Right cardiac atrium (tissue), 5 donors: ENCODE data around the gene S100A9. TPM values are rescaled to one million over a fixed set of nuclear protein-coding genes. Genes with fewer than 3 reads are reported as not detected.

ENCODE experiments used
- ATAC-seq, 2 donors: fragments of 200-7000 bp; cut with Tn5 transposase; one replicate each; pipeline versions ENCODE4 v1.8.0 to v1.9.1; 2020; ENCODE audit warnings: moderate library complexity in 2 of 2, mild to moderate bottlenecking in 1 of 2
- DNase-seq, 3 donors: peaks; one replicate each; pipeline ENCODE4 v3.0.0-alpha.2; 2020
- H3K27ac ChIP-seq: one replicate; pipeline ENCODE4 v1.5.1; 2013; ENCODE audit warnings: mild to moderate bottlenecking, low read length, control low read depth, moderate library complexity
- H3K27me3 ChIP-seq: one replicate; pipeline ENCODE4 v1.6.1; 2013; ENCODE audit not compliant: control insufficient read depth, insufficient read depth
- H3K4me1 ChIP-seq: one replicate; pipeline ENCODE4 v1.6.1; 2013; ENCODE audit warnings: low read length; ENCODE audit not compliant: control insufficient read depth, insufficient read depth
- H3K4me3 ChIP-seq: one replicate; pipeline ENCODE4 v1.5.1; 2013; ENCODE audit warnings: low read length, control low read depth
- H3K9me3 ChIP-seq: one replicate; pipeline ENCODE4 v1.6.1; 2013; ENCODE audit warnings: low read length; ENCODE audit not compliant: control insufficient read depth
- WGBS: extraction: QIAGEN DNeasy Blood & Tissue Kit; methylation state at CpG from one replicate; pipeline ENCODE4 v1.1.7; 2013; 5-methylcytosine and 5-hydroxymethylcytosine counted together
- intact Hi-C, 4 donors: fragments of 100-400 bp; cut with DNase I; formaldehyde crosslinking; loops; one replicate each; pipeline versions ENCODE4 v1.11.0 to v1.14.0; 2022 to 2023
- polyA plus RNA-seq: library from polyadenylated mRNA; stranded (reverse); fragments of 200-250 nt; gene quantifications from one replicate; pipeline ENCODE4 v1.2.3, GENCODE V29; 2013
- total RNA-seq, 4 donors: library from RNA; stranded (reverse); fragmentation: NEBNext Ultra II Directional; extraction: Animal tissue kit (Norgen Biotek cat#: 25700); gene quantifications; one replicate each; pipeline ENCODE4 v1.2.1, GENCODE V29; 2021
- donor health status: healthy with polysubstance abuse.
- donor health status: DM: no; HTN: yes; CAD: no.
- donor health status: DM: no; HTN: no; CAD: no.
- donor health status: DM: no; HTN: yes; CAD: no; lungs with severe emphysema.
- donor health status: DM: yes; HTN: yes; CAD: no.

Gene S100A9
- total and polyA plus RNA-seq, 5 donors, result 48.6 to 167 (median 131) TPM

DNA sequence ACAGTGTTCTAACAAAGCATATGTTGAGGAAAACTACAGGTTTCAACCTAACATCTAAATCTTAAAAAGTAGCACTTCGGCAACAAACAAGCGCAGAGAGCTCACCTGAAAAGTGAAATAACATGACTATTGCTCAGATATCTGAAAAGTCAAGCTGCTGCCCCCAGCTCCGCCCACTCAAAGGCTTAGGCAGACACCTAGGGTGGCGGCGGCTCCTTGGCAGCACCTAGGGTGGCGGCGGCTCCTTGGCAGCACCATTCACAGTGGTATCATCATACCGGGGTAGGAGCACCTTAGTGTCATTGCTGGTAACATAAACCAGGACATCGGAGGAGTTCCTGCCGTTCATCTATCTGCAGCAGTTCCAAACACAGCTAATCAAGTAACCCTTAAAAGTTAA lies 21.9 kb downstream of the S100A9 start:
- no peak overlapping the region for H3K27ac ChIP-seq
- no peaks in the 10 kb centered on the region for H3K4me1 ChIP-seq
- WGBS, result 80% methylated on average over 10 of the region's 10 CpGs
- H3K27me3 ChIP-seq, result no peaks in the 10 kb centered on the region
- H3K4me3 ChIP-seq, result no peak overlapping the region
- intact Hi-C loops, result no loop called here
- DNase-seq, result no peak
- no peak for ATAC-seq
- H3K9me3 ChIP-seq, result no peaks in the 10 kb centered on the region

DNA sequence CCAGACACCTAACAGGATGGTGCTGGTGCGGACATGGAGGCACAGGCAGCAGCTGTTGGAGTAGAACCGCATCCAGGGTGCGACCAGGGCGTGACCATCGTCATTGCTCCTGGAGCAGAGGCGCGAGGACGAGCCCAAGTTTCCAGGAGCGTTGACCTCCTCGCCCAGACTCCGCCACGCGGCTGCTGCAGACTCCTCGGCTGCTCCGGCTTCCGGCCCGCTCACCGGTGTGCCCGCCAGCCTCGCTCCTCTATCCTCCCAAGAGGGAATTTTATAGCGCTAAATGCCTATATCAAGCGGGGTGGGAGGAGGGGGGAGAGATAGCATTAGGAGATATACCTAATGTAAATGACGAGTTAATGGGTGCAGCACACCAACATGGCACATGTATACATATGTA lies 23.1 kb downstream of the S100A9 start:
- 89% methylated on average over 23 of the region's 23 CpGs for WGBS
- intact Hi-C loops, result no loop called here
- Histone ChIP-seq H3K27me3 (no peaks in the 10 kb centered on the region), H3K4me1 (no peaks in the 10 kb centered on the region), H3K4me3 (no peak overlapping the region), H3K9me3 (no peaks in the 10 kb centered on the region), H3K27ac (no peak overlapping the region)
- no peak for ATAC-seq
- no peak for DNase-seq

DNA sequence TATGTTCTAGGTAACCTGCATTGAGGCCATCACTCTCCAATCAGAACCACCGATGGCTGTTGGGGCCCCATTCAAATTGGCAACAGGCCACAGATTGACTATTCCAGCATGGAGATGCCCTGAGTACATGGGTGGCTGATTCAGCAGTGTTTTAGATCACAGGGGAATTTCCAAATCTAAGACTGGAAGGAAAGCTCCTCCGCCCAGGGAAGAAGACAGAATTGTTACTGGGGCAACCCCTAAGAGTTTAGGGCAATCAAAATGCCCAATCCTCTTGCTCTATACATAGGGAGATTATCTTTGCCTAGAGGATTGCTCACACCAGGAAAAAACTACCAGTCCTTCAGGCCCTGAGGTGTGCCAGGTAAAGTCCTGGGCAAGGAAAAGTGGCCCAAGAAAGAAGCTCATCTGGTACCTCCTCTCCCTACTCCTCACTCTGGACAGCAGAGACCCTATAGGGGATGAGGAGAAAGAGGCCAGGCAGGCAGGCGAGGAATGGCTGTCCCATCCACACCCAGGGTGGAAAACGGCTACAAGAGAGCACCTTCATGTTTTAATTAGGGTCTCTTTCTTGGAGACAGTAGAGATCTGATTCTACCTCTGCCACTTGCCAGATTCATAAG lies 27.4 kb downstream of the S100A9 start:
- 69% methylated on average over 4 of the region's 4 CpGs for WGBS
- no peak for ATAC-seq
- H3K27me3 ChIP-seq, result no peaks in the 10 kb centered on the region

DNA sequence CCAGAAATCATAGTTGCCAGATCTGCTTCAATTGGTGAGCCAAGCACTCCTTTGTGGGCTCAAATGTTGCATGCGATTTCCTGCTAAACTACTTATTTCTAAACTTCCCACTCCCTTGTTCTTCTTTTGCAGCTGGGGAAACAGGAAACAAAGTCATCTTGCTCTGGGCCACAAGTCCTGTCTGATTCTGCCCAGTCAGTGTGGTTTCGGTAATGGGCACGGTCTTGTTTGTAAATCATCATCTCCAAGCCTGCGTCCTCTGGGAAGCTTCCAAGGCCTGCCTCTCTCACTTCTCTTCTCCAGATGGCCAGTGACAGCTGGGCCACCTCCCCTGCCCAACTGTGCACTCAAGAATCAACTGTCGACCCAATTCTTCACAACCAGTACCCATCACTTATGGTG lies 28.8 kb downstream of the S100A9 start:
- H3K4me1 ChIP-seq, result no peaks in the 10 kb centered on the region
- ATAC-seq (peak; percentile 50 to 64), DNase-seq (peak; percentile 31 to 69 (median 68))
- H3K27ac ChIP-seq, result no peak overlapping the region
- no peak overlapping the region for H3K4me3 ChIP-seq
- no peaks in the 10 kb centered on the region for H3K9me3 ChIP-seq
- WGBS, result 74% methylated on average over 5 of the region's 5 CpGs
- no peaks in the 10 kb centered on the region for H3K27me3 ChIP-seq
- intact Hi-C loops, result no loop called here

More for the DNA sequence above, 27.4 kb downstream of the S100A9 start:
- no peaks in the 10 kb centered on the region for H3K9me3 ChIP-seq
- no peak for DNase-seq
- no peak overlapping the region for H3K4me3 ChIP-seq
- H3K27ac ChIP-seq, result no peak overlapping the region
- H3K4me1 ChIP-seq, result no peaks in the 10 kb centered on the region
- intact Hi-C loops, result no loop called here

DNA sequence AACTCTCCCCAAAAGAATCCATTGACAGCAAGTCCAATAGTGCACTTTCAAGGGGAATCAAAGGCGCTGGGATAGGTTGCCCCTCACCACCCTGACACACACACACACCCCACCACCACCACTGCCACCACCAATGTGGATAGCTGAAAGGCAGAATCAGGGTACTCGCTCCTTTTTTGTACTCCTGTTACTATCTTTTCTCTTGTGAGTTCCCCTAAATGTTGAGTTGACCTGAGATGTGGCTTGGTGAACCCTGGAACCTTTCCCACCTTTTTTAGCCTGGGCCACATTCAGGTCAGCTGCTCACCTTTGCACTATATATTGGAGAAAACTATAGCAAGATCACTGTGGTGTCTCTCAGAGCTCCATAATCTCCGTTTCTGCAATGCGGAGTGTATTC lies 29.3 kb downstream of the S100A9 start:
- whole genome bisulfite sequencing, result 90% methylated on average over 4 of the region's 4 CpGs
- ATAC-seq (no peak), DNase-seq (no peak)
- no peaks in the 10 kb centered on the region for H3K4me1 ChIP-seq
- H3K4me3 ChIP-seq, result no peak overlapping the region
- H3K9me3 ChIP-seq, result no peaks in the 10 kb centered on the region
- no peaks in the 10 kb centered on the region for H3K27me3 ChIP-seq
- intact Hi-C loops, result no loop called here
- H3K27ac ChIP-seq, result no peak overlapping the region

DNA sequence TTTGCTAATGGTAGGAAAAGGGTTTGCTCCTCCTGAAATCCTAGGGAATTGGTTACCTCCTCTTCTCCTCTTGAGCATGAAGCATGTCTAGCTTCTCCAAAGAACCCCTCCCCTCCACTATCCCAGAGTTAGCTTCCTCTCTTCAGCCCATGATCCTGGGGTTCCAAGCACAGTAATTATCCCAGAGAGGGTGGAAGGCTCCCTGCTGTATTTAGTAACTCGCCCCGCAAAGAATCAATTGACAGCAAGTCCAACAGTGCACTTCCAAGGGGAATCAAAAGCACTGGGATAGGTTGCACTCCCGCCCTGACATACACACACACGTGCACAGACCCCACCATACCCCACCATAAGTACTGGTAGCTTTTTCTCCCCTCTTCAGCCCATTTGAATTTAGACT lies 30.1 kb downstream of the S100A9 start:
- intact Hi-C loops, result no loop called here

DNA sequence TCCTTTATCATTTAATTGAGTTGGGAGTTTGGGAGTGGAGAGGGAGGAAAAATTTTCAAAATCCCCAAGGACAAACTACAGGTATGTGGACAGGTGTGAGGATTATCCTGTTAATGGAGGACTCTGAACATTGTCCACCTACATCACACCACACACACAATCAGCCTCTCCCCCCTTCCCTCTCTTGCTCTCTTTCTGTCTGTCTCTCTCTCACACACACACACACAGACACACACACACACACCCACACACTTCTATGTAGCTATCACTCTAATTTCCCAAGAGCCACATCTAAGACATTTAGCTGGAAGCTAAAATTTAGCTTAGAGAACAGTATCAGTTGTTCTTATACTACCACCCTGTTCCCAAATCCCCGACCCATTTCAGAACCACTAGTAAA lies 31.7 kb downstream of the S100A9 start:
- H3K4me1 ChIP-seq, result no peaks in the 10 kb centered on the region
- ATAC-seq (no peak), DNase-seq (no peak)
- intact Hi-C loops, result no loop called here
- 88% methylated on average over 1 of the region's 1 CpG for WGBS
- H3K27ac ChIP-seq, result no peak overlapping the region
- no peaks in the 10 kb centered on the region for H3K27me3 ChIP-seq
- H3K9me3 ChIP-seq, result no peaks in the 10 kb centered on the region
- no peak overlapping the region for H3K4me3 ChIP-seq

More for the DNA sequence above, 30.1 kb downstream of the S100A9 start:
- WGBS, result 76% methylated on average over 4 of the region's 4 CpGs
- no peak overlapping the region for H3K27ac ChIP-seq
- ATAC-seq, result no peak
- H3K4me1 ChIP-seq, result no peaks in the 10 kb centered on the region
- DNase-seq, result no peak
- no peaks in the 10 kb centered on the region for H3K9me3 ChIP-seq
- H3K4me3 ChIP-seq, result no peak overlapping the region
- no peaks in the 10 kb centered on the region for H3K27me3 ChIP-seq

DNA sequence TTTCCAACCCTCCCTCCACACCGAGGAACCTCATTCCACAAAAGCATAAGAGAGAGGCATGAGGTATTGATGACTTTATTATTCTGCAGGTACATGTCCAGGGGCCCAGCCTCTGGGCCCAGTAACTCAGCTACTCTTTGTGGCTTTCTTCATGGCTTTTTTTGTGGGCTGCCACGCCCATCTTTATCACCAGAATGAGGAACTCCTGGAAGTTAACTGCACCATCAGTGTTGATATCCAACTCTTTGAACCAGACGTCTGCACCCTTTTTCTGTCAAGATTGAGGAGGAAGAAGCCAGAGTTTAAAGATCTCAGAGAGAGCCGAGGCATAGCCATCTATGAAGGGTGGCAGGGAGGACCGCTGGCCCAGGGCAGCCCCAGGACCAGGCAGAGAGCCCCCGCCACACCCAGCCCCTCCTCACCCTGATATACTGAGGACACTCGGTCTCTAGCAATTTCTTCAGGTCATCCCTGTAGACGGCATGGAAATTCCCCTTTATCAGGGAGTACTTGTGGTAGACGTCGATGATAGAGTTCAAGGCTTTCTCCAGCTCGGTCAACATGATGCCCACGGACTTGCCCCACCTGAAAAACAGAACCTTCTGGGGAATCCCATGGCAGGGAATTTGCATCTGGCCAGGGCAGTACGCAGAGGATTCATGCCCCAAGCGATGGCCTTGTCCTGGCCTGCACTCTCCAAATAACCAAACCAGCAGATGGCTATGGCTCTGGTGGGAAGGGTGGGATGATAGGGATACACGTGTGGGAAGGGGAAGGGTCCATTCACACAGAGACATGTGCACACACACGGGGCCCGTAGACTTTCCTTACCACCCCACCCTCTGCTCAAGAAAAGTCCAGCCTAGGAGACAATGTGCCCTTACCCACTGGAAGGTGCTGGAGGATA lies 32.6 kb downstream of the S100A9 start:
- Histone ChIP-seq H3K4me1 (no peaks in the 10 kb centered on the region), H3K4me3 (no peak overlapping the region), H3K27me3 (no peaks in the 10 kb centered on the region), H3K27ac (no peak overlapping the region), H3K9me3 (no peaks in the 10 kb centered on the region)
- intact Hi-C loops, result no loop called here
- ATAC-seq (peak in 1 of 2 donors; percentile 9), DNase-seq (peak in 1 of 3 donors; percentile 41)
- 72% methylated on average over 17 of the region's 17 CpGs for WGBS

DNA sequence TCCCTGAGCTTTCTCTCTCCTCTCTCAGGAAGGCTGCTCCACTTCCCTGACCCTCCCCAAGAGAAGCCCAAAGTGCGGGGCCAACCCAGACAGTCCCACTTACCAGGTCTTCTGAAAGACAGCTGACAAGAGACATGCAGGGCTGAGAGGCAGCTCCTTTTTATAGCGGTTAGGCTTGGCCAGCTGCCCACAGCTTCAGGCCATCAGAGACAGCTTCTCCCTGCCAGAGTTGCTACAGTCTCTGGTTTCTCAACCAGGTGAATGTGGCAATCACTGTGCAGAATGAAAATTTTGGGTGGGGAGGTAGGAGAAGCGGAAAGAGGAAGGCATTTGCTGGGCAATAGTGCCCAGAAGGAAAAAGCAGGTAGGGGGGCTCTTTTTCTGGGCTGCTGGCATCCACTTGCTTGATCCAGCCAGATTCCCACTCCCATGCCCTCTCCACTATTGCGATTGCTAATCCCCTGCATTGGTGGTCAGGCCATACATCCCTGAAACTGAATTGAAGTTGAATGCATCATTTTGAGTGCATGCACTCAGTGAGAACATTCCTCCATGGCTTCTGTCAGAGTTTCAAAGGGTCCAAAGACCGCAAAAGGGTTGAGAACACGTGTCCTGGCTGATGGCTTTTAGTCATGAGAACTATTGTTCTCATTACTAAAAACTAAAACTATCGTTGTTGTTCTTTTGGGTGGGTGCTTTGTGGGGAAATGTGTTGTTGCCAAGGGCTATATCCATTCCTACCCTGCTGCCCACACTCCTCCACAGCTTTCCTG lies 33.5 kb downstream of the S100A9 start, which contains the start of gene S100A8:
Gene S100A8 (minus strand): TSS at position 136 of the 773 bp plus-strand sequence. CDS start 538 bp downstream, outside the sequence.
- Histone ChIP-seq H3K27me3 (no peaks in the 10 kb centered on the region), H3K4me1 (no peaks in the 10 kb centered on the region), H3K4me3 (no peak within 1 kb of the TSS), H3K27ac (no peak within 1 kb of the TSS), H3K9me3 (no peaks in the 10 kb centered on the region)
- 59% methylated on average over 7 of the region's 7 CpGs for WGBS
- DNase-seq (peak; percentile 73 to 89 (median 88)), ATAC-seq (peak; percentile 69 to 70)
- intact Hi-C loops, result no loop called here

DNA sequence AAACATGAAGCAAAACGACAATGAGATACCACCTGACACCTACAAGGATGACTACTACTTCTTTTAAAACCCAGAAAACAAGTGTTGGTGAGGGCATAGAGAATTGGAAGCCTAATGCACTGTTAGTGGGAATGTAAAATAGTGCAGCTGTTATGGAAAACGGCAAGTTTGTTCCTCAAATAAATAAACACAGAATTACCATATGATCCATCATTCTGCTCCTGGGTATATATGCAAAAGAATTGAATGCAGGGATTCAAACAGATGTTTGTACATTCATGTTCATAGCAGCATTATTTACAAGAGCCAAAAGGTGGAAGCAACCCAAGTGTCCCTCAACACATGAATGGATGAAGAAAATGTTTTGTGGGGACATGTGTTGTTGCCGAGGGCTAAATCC lies 34.6 kb downstream of the S100A9 start:
- Histone ChIP-seq H3K4me3 (no peak overlapping the region), H3K4me1 (no peaks in the 10 kb centered on the region), H3K27ac (no peak overlapping the region), H3K9me3 (no peaks in the 10 kb centered on the region), H3K27me3 (no peaks in the 10 kb centered on the region)
- DNase-seq (no peak), ATAC-seq (no peak)
- intact Hi-C loops, result no loop called here
- 55% methylated on average over 3 of the region's 3 CpGs for WGBS

DNA sequence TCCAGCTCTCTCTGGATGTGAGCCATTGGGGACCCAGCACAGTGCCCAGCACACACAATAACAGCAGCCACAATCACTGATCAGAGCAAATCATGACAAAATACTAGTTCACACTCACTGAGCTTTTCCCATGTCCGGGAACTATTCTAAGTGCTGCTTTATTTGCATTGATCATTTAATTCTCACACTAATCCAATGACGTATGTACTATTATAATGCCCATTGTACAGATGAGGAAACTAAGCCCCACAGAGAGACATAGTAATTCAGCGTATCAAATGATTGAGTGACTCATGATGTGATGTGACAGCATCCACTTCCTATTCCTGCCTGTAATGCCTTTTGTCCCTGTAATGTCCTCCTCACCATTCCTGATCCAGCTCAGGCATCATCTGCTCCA lies 35.2 kb downstream of the S100A9 start:
- DNase-seq (no peak), ATAC-seq (no peak)
- Histone ChIP-seq H3K4me1 (no peaks in the 10 kb centered on the region), H3K27me3 (no peaks in the 10 kb centered on the region), H3K4me3 (no peak overlapping the region), H3K27ac (no peak overlapping the region), H3K9me3 (no peaks in the 10 kb centered on the region)
- WGBS, result 84% methylated on average over 3 of the region's 3 CpGs
- intact Hi-C loops, result no loop called here
